ENCODE measurements around the gene CCDC178. TPM values are rescaled to one million over a fixed set of nuclear protein-coding genes. Genes with fewer than 3 reads are reported as not detected.
"Not testable (repeated sequence)": the region's sequence is repeated elsewhere in the genome, so short reads cannot be mapped to it uniquely, and the experiment has no call there.

Gene CCDC178
- total RNA-seq, 2 donors from 2014 or later, result 0.33 to 9.9 TPM

DNA sequence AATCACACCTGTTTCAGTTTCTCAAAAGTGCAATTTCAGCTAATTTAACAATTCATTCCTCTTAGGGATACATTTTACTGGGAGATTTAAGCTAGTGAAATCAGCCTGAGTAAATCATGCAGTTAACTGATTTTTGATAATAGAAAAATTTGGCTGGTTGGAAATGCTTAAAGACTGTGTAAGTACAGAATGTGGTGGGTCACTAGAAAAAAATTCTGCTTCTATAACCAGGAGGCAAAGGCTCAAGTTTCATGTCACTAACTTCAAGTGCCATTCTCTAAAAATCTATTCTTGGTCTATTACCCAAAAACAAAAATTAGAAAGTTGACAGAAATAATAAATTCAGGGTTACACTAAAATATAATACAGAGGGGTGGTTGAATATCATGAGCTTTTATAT is 271.3 kb downstream of the CCDC178 start:
- no peaks in the 10 kb centered on the region for H3K36me3 ChIP-seq (replicated peaks in 1 of 2; ENCODE audit: insufficient read depth in 1 of 2, low read depth in 2 of 2)
- no peak overlapping the region for H3K27ac ChIP-seq
- DNase-seq (no peak), ATAC-seq (no peak)
- H3K27me3 ChIP-seq, result no peaks in the 10 kb centered on the region
- intact Hi-C loops (cut with DNase I), result no loop called here
- H3K4me1 ChIP-seq, result no peaks in the 10 kb centered on the region
- H3K9me3 ChIP-seq, result no peaks in the 10 kb centered on the region
- TF ChIP-seq, protein P1, sequence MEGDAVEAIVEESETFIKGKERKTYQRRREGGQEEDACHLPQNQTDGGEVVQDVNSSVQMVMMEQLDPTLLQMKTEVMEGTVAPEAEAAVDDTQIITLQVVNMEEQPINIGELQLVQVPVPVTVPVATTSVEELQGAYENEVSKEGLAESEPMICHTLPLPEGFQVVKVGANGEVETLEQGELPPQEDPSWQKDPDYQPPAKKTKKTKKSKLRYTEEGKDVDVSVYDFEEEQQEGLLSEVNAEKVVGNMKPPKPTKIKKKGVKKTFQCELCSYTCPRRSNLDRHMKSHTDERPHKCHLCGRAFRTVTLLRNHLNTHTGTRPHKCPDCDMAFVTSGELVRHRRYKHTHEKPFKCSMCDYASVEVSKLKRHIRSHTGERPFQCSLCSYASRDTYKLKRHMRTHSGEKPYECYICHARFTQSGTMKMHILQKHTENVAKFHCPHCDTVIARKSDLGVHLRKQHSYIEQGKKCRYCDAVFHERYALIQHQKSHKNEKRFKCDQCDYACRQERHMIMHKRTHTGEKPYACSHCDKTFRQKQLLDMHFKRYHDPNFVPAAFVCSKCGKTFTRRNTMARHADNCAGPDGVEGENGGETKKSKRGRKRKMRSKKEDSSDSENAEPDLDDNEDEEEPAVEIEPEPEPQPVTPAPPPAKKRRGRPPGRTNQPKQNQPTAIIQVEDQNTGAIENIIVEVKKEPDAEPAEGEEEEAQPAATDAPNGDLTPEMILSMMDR (IDR thresholded peaks at IDR 0.05), result no peak
- no peak for TF ChIP-seq POLR2A (IDR thresholded peaks at IDR 0.05)
- H3K4me3 ChIP-seq, result no peak overlapping the region

- H3K4me1 ChIP-seq; H3K4me3 ChIP-seq; H3K36me3 ChIP-seq (replicated peaks in 1 of 2; ENCODE audit: insufficient read depth in 1 of 2, low read depth in 2 of 2); H3K9me3 ChIP-seq; DNase-seq; ATAC-seq; H3K27me3 ChIP-seq; intact Hi-C loops (cut with DNase I); H3K27ac ChIP-seq: not testable (repeated sequence)
- WGBS, 2 donors, result 87 to 88% methylated on average over 9 of the region's 9 CpGs
These were observed 276.4 kb downstream of the CCDC178 start for GRCh38 chr18:33164121-33164520.

- no peak overlapping the region for H3K27ac ChIP-seq
- H3K9me3 ChIP-seq, result no peaks in the 10 kb centered on the region
- intact Hi-C loops (cut with DNase I), result no loop called here
- H3K27me3 ChIP-seq, result no peaks in the 10 kb centered on the region
- H3K4me3 ChIP-seq, result no peak overlapping the region
- H3K4me1 ChIP-seq, result no peaks in the 10 kb centered on the region
- no peaks in the 10 kb centered on the region for H3K36me3 ChIP-seq (replicated peaks in 1 of 2; ENCODE audit: insufficient read depth in 1 of 2, low read depth in 2 of 2)
- 46 to 55% methylated on average over 2 of the region's 2 CpGs for WGBS, 2 donors
- DNase-seq, result no peak
- ATAC-seq, result no peak
- TF ChIP-seq POLR2A (IDR thresholded peaks at IDR 0.05), result no peak
- TF ChIP-seq, protein P1 (IDR thresholded peaks at IDR 0.05), result no peak
These were observed 279.4 kb downstream of the CCDC178 start for GRCh38 chr18:33161131-33161530.

- no peaks in the 10 kb centered on the region for H3K9me3 ChIP-seq
- no peak overlapping the region for H3K4me3 ChIP-seq
- no peak overlapping the region for H3K27ac ChIP-seq
- TF ChIP-seq, protein P1 (IDR thresholded peaks at IDR 0.05), result no peak
- no peak for TF ChIP-seq POLR2A (IDR thresholded peaks at IDR 0.05)
- intact Hi-C loops (cut with DNase I), result no loop called here
- ATAC-seq (no peak), DNase-seq (no peak)
- no peaks in the 10 kb centered on the region for H3K4me1 ChIP-seq
- no peaks in the 10 kb centered on the region for H3K27me3 ChIP-seq
- no peaks in the 10 kb centered on the region for H3K36me3 ChIP-seq (replicated peaks in 1 of 2; ENCODE audit: insufficient read depth in 1 of 2, low read depth in 2 of 2)
- 60 to 65% methylated on average over 2 of the region's 2 CpGs for WGBS, 2 donors
These were observed 281.4 kb downstream of the CCDC178 start for GRCh38 chr18:33159151-33159550.

GRCh38 chr18:33157893-33158292 is 282.6 kb downstream of the CCDC178 start:
- TF ChIP-seq, protein P1 (IDR thresholded peaks at IDR 0.05), result no peak
- TF ChIP-seq POLR2A (IDR thresholded peaks at IDR 0.05), result no peak
- 7 to 11% methylated on average over 1 of the region's 1 CpG for WGBS, 2 donors
- ATAC-seq (no peak), DNase-seq (no peak)
- Histone ChIP-seq H3K27me3 (no peaks in the 10 kb centered on the region), H3K27ac (no peak overlapping the region), H3K9me3 (no peaks in the 10 kb centered on the region), H3K4me3 (no peak overlapping the region), H3K4me1 (no peaks in the 10 kb centered on the region), H3K36me3 (replicated peaks in 1 of 2; ENCODE audit: insufficient read depth in 1 of 2, low read depth in 2 of 2) (no peaks in the 10 kb centered on the region)
- intact Hi-C loops (cut with DNase I), result no loop called here
